Measurements from ENCODE around the gene SEC24D. TPM values are rescaled to one million over a fixed set of nuclear protein-coding genes. Genes with fewer than 3 reads are reported as not detected.
"Not testable (repeated sequence)": the region's sequence is repeated elsewhere in the genome, so short reads cannot be mapped to it uniquely, and the experiment has no call there.

Gene SEC24D, protein sequence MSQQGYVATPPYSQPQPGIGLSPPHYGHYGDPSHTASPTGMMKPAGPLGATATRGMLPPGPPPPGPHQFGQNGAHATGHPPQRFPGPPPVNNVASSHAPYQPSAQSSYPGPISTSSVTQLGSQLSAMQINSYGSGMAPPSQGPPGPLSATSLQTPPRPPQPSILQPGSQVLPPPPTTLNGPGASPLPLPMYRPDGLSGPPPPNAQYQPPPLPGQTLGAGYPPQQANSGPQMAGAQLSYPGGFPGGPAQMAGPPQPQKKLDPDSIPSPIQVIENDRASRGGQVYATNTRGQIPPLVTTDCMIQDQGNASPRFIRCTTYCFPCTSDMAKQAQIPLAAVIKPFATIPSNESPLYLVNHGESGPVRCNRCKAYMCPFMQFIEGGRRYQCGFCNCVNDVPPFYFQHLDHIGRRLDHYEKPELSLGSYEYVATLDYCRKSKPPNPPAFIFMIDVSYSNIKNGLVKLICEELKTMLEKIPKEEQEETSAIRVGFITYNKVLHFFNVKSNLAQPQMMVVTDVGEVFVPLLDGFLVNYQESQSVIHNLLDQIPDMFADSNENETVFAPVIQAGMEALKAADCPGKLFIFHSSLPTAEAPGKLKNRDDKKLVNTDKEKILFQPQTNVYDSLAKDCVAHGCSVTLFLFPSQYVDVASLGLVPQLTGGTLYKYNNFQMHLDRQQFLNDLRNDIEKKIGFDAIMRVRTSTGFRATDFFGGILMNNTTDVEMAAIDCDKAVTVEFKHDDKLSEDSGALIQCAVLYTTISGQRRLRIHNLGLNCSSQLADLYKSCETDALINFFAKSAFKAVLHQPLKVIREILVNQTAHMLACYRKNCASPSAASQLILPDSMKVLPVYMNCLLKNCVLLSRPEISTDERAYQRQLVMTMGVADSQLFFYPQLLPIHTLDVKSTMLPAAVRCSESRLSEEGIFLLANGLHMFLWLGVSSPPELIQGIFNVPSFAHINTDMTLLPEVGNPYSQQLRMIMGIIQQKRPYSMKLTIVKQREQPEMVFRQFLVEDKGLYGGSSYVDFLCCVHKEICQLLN
- total RNA-seq, result 10 to 100 TPM; 28.4 to 29.7 TPM

DNA sequence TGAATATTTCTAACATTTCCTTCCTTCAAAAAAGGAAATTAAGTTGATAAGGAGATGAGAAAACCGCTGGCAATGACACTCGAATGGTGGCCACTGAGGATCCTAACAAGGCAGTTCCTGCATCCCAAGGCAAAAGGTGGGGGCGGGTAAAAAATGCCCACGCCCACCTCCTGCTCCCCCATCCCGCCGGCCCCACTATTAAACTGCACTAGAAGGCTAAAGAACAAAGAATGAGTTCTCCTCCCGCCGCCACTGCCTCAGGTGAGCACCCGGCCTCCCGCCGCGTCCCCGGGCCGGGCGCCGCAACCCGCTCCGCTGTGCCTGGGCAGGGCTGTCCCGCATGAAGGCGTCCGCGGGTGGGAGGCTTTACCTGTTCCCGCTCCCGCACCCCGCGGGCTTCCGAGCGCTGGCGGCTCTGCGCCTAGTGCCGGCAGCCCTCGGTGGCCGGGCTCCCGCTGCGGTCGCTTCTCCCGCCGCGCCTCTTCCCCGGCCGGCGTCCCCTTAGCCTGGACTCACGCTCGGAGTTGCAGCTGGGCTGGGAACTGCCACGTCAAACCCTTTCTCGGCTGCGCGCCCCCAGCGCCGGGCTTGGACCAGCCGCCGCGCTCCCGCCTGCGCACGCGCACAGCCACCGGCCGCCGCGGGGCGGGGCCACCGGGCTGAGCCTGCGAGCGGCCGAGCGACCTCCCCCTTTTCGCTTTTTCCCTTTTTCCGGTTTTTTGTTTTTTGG lies at the start of gene SEC24D:
Gene SEC24D (minus strand): TSS at position 556 of the 730 bp plus-strand sequence. CDS start 2,430 bp downstream, outside the sequence.
- H3K4me3 Mint-ChIP-seq, result peak within 1 kb of the TSS; percentile 100
- CTCF ChIA-PET, result interaction anchor here (0.6 kb wide), 1 partner anchor 154 kb away, joined by 3 read pairs; no protein-coding TSS in a partner anchor
- peaks cover 15% of the 10 kb centered on the region for H3K4me1 Mint-ChIP-seq (ENCODE audit: low read depth)
- no peaks in the 10 kb centered on the region for H3K9me3 Mint-ChIP-seq
- H3K27ac Mint-ChIP-seq, result peak within 1 kb of the TSS; percentile 99
- peak; percentile 78 for DNase-seq
- no peaks in the 10 kb centered on the region for H3K27me3 Mint-ChIP-seq (ENCODE audit: low read depth)
- intact Hi-C loops (cut with micrococcal nuclease), result loop anchor here (1.0 to 10.0 kb wide), 8 partner anchors 9 to 619 kb away; partner anchors contain the start of gene METTL14
- peaks cover 20% of the 10 kb centered on the region for H3K36me3 Mint-ChIP-seq (ENCODE audit: low read depth)

DNA sequence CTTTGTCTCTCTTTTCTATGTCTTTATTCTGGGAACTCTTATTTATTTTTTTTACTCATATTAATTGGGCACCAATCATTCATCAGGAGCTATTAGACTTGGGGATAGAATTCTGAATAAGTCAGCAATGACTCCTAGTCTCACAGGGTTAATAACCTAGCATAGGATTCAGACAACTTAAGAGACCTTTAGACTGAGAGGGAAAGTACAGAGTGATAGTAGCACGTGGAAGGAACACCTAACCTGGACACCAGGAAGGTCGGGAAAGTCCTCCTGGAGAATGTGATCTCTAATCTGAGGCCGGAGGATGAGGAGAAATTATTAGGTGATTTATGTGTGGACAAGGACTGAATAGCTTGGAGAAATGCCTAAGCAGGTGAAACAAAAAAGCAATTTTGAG lies 48.8 kb upstream of the SEC24D start:
- DNase-seq, result no peak
- Mint-ChIP-seq H3K4me3 (no peak overlapping the region), H3K36me3 (ENCODE audit: low read depth) (no peaks in the 10 kb centered on the region), H3K4me1 (ENCODE audit: low read depth) (peaks cover 11% of the 10 kb centered on the region), H3K27me3 (ENCODE audit: low read depth) (peaks cover 15% of the 10 kb centered on the region), H3K27ac (no peak overlapping the region), H3K9me3 (no peaks in the 10 kb centered on the region)
- intact Hi-C loops (cut with micrococcal nuclease), result loop anchor here (10.0 kb wide), 1 partner anchor 460 kb away; no protein-coding TSS in a partner anchor
- CTCF ChIA-PET, result interaction anchor here (1.2 kb wide), 1 partner anchor 87 kb away, joined by 4 read pairs; no protein-coding TSS in a partner anchor

DNA sequence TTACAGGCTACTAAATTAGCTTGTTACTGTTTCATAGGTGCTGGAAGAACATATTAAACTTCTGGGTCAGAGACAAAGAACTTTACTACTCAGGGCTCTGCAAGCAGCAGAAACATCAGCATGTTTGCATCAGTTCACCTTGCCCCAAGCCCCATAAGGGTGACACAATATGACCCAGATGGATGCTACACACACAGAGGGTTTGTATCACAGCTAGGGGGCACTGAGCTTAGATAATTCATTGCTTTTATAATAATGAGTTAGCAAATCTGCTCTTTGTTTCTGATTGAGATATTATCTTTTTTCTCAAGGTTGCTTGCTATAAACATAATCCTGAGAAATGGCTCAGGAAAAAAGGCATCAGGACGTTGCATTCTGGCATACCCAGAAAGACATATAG lies 47.9 kb upstream of the SEC24D start:
- DNase-seq, result no peak
- Mint-ChIP-seq H3K4me1 (ENCODE audit: low read depth) (peaks cover 6% of the 10 kb centered on the region), H3K27ac (no peak overlapping the region), H3K36me3 (ENCODE audit: low read depth) (no peaks in the 10 kb centered on the region), H3K4me3 (no peak overlapping the region), H3K9me3 (no peaks in the 10 kb centered on the region), H3K27me3 (ENCODE audit: low read depth) (peaks cover 9% of the 10 kb centered on the region)
- CTCF ChIA-PET, result interaction anchor here (1.2 kb wide), 1 partner anchor 88 kb away, joined by 4 read pairs; no protein-coding TSS in a partner anchor
- intact Hi-C loops (cut with micrococcal nuclease), result loop anchor here (10.0 kb wide), 1 partner anchor 459 kb away; no protein-coding TSS in a partner anchor

DNA sequence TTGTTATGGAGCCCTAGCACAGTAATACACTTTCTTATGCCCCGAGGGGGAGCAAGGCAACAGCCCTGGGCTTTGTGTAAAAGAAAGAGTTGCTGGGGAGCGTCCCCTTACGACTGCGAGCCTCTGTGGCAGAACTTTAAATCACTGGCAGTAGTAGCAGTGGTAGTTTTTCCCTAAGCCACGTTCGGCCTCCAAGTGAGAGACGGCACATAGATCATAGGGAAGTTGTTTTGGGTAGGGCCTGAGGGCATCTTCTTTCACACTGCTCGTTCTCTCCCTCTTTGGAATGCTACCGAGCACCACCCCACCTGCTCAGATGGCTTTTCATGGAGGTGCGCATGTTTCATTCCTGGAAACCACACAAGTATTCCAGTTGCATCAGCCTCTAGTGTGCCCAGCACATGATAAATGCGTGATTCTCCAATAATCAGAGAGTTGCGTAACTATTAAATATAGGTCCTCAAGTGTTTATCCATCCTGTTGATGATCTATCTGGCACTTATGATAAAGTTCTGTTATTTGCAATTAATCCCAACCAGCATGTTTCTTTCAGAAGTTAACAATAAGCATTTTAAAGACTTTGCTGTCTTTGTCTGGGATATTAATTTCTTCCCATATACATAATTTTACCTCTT lies 45.7 kb upstream of the SEC24D start:
- Mint-ChIP-seq H3K27me3 (ENCODE audit: low read depth) (no peaks in the 10 kb centered on the region), H3K4me1 (ENCODE audit: low read depth) (no peaks in the 10 kb centered on the region), H3K4me3 (no peak overlapping the region), H3K9me3 (peaks cover 4% of the 10 kb centered on the region), H3K27ac (no peak overlapping the region), H3K36me3 (ENCODE audit: low read depth) (no peaks in the 10 kb centered on the region)
- DNase-seq, result no peak
- intact Hi-C loops (cut with micrococcal nuclease), result loop anchor here (10.0 kb wide), 1 partner anchor 457 kb away; no protein-coding TSS in a partner anchor
- CTCF ChIA-PET, result no interaction called here

DNA sequence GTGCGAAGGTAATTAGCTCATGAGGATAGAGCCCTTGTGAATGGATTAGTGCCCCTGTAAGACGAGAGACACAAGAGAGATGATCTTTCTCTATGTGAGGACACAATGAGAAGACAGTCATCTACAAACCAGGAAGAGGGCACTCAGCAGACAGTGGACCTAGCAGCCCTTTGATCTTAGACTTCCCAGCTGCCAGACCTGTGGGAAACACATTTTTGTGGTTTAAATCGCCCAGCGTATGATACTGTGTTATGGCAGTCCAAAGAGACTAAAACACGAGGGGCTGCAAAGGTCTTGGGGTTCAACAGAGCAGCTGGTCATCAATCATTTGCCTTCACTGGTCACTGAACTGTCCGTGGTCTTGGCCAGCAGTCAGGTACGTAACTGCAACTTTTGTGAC lies 43.5 kb upstream of the SEC24D start:
- Mint-ChIP-seq H3K36me3 (ENCODE audit: low read depth) (no peaks in the 10 kb centered on the region), H3K4me1 (ENCODE audit: low read depth) (no peaks in the 10 kb centered on the region), H3K27me3 (ENCODE audit: low read depth) (no peaks in the 10 kb centered on the region), H3K27ac (no peak overlapping the region), H3K4me3 (no peak overlapping the region), H3K9me3 (peaks cover 4% of the 10 kb centered on the region)
- CTCF ChIA-PET, result no interaction called here
- intact Hi-C loops (cut with micrococcal nuclease), result no loop called here
- no peak for DNase-seq

DNA sequence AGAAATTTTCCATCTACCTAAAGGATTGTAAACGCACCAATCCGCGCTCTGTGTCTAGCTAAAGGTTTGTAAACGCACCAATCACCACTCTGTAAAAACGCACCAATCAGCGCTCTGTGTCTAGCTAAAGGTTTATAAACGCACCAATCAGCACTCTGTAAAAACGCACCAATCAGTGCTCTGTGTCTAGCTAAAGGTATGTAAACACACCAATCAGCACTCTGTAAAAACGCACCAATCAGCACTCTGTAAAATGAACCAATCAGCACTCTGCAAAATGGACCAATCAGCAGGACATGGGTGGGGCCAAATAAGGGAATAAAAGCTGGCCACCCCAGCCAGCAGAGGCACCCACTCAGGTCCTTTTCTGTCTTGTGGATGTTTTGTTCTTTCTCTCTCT lies 42.6 kb upstream of the SEC24D start:
- H3K36me3 Mint-ChIP-seq (ENCODE audit: low read depth); CTCF ChIA-PET; DNase-seq; H3K9me3 Mint-ChIP-seq; H3K4me1 Mint-ChIP-seq (ENCODE audit: low read depth); H3K27me3 Mint-ChIP-seq (ENCODE audit: low read depth); intact Hi-C loops (cut with micrococcal nuclease); H3K4me3 Mint-ChIP-seq; H3K27ac Mint-ChIP-seq: not testable (repeated sequence)

DNA sequence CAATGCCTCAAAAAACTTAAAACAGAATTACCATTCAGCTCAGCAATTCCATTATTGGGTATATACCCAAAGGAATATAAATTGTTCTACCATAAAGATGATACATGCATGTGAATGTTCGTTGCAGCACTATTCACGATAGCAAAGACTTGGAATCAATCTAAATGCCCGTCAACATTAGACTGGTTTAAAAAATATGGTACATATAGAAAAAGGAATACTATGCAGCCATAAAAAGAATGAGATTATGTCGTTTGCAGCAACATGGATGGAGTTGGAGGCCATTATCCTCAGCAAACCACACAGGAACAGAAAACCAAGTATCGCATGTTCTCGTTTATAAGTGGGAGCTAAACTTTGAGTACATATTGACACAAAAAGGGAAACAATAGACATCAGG lies 41.9 kb upstream of the SEC24D start:
- Mint-ChIP-seq H3K27me3 (ENCODE audit: low read depth) (peaks cover 4% of the 10 kb centered on the region), H3K9me3 (peaks cover 4% of the 10 kb centered on the region), H3K4me3 (no peak overlapping the region), H3K4me1 (ENCODE audit: low read depth) (no peaks in the 10 kb centered on the region), H3K36me3 (ENCODE audit: low read depth) (no peaks in the 10 kb centered on the region), H3K27ac (no peak overlapping the region)
- intact Hi-C loops (cut with micrococcal nuclease), result no loop called here
- no peak for DNase-seq
- CTCF ChIA-PET, result no interaction called here

DNA sequence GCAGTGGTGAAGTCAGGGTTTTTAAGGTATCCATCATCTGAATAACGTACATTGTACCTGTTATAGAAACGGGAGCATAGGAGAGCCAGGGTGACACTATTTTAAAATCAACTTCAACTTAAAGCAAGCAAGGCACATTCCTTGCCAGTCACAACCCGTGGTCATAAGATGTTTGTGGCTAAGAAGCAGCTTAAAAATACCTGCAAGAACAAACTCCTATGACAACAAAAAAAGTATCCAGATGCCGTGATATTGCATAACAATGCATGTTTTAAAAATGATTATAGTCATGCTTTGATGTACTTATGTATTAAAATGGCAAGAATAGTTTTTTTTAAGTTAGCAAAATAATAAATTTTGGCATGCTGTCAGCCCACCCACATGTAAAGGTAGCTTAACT lies 36.3 kb upstream of the SEC24D start:
- Mint-ChIP-seq H3K4me1 (ENCODE audit: low read depth) (no peaks in the 10 kb centered on the region), H3K27ac (no peak overlapping the region), H3K4me3 (no peak overlapping the region), H3K36me3 (ENCODE audit: low read depth) (no peaks in the 10 kb centered on the region), H3K9me3 (no peaks in the 10 kb centered on the region), H3K27me3 (ENCODE audit: low read depth) (peaks cover 4% of the 10 kb centered on the region)
- no peak for DNase-seq
- intact Hi-C loops (cut with micrococcal nuclease), result no loop called here
- CTCF ChIA-PET, result no interaction called here

DNA sequence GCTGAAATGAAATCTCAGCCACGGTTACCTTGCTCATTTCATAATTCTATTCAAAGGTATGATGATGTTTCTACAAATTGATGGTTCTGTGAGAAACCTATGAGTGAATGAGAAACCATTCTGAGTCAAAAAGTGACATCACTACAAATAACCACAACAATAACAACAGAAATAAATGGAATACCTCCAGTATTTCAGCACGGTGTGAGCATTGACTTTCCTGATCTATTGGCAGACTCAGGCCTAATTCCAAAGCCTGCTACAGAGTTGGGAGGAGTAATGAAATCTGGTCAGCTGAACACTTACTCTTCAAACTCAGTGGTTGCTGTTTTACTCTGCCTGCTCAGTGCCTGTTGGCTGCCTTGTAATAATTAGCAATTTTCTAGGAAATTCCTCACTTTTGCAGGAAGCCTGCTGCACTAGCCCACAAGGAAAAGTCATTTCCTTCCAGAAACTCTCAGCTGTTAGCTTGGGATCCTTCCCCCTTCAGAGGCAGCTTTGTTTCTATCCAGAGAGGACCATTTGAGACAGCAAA lies 33.9 kb upstream of the SEC24D start:
- Mint-ChIP-seq H3K27me3 (ENCODE audit: low read depth) (peaks cover 4% of the 10 kb centered on the region), H3K4me1 (ENCODE audit: low read depth) (no peaks in the 10 kb centered on the region), H3K36me3 (ENCODE audit: low read depth) (no peaks in the 10 kb centered on the region), H3K27ac (no peak overlapping the region), H3K9me3 (no peaks in the 10 kb centered on the region), H3K4me3 (no peak overlapping the region)
- no peak for DNase-seq
- intact Hi-C loops (cut with micrococcal nuclease), result loop anchor here (5.0 kb wide), 2 partner anchors 38 to 53 kb away; no protein-coding TSS in a partner anchor
- CTCF ChIA-PET, result interaction anchor here (0.8 kb wide), 1 partner anchor 18 kb away, joined by 3 read pairs; no protein-coding TSS in a partner anchor

DNA sequence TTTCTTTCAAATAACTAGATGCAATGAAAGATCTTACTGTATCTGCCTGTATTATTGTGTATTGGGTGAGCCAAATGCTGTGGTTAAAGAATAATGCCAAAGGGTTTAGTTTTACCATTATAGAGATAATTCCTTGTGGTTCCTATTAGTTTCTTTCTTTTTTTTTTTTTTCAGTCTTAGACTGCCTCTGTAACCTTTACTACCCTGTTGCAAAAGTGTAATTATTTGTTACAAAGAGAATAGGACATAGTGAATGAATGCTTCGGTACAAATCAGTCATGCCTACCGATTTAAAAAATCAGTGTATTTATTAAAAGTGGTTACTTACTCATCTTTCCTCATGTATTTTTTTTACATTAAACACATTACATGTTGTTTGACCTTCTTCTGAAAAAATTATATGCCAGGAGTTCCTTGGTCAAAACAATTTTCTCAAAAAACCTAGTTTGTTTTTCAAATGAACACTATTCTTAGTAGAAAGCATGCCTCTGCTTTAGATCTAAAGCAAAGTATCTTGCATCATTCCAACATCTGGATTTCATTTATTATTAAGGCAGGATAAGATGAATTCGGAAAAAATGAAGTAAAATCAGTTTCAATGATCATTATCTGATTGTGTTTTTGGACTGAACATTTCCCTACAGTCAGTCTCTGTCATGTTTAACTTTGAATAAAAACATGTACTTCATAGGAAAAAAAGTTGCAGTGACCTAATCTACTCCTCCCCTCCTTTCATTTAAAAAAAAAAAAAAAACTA lies 31.6 kb upstream of the SEC24D start:
- H3K36me3 Mint-ChIP-seq (ENCODE audit: low read depth), result no peaks in the 10 kb centered on the region
- CTCF ChIA-PET, result interaction anchor here (1.5 kb wide), 1 partner anchor 21 kb away, joined by 4 read pairs; the partner anchor contains the start of gene SYNPO2
- H3K27me3 Mint-ChIP-seq (ENCODE audit: low read depth), result no peaks in the 10 kb centered on the region
- DNase-seq, result no peak
- intact Hi-C loops (cut with micrococcal nuclease), result loop anchor here (5.0 kb wide), 2 partner anchors 35 to 50 kb away; no protein-coding TSS in a partner anchor
- no peak overlapping the region for H3K4me3 Mint-ChIP-seq
- H3K27ac Mint-ChIP-seq, result no peak overlapping the region
- no peaks in the 10 kb centered on the region for H3K4me1 Mint-ChIP-seq (ENCODE audit: low read depth)
- H3K9me3 Mint-ChIP-seq, result no peaks in the 10 kb centered on the region
